HepG2 (cell line): ENCODE data around the gene KCNH8.

Source experiments
- CERS6 ChIP-seq: sonication (generic); formaldehyde crosslinking; IDR thresholded peaks from 2 replicates; pipeline ENCODE4 v1.5.0; 2020; ENCODE audit warnings: missing genetic modification reagents
- CTCF ChIP-seq: sonication (generic); formaldehyde crosslinking; IDR thresholded peaks from 2 replicates; pipeline ENCODE4 v1.5.0; 2020; ENCODE audit warnings: mild to moderate bottlenecking, missing genetic modification reagents, moderate library complexity
- EZH2 ChIP-seq: conservative IDR thresholded peaks from 2 replicates; pipeline ENCODE4 v1.6.1; 2012; ENCODE audit warnings: mild to moderate bottlenecking, low read depth, low read length, moderate library complexity
- FOXA1 ChIP-seq, 2 experiments: fragments of 450-650 bp in 1 of 2; sonication (generic) in 1 of 2; formaldehyde crosslinking in 1 of 2; IDR thresholded peaks; 2 replicates each; pipeline versions ENCODE4 v1.4.0 to v1.6.1; 2016 to 2020; ENCODE audit warnings: missing genetic modification reagents in 1 of 2
- GABPB1 ChIP-seq: IDR thresholded peaks from 2 replicates; pipeline ENCODE4 v1.6.1; 2016; ENCODE audit warnings: mild to moderate bottlenecking, missing genetic modification reagents, moderate library complexity, missing compliant biosample characterization
- HINFP ChIP-seq: sonication (generic); formaldehyde crosslinking; IDR thresholded peaks from 2 replicates; pipeline ENCODE4 v1.4.0; 2020; ENCODE audit warnings: low read depth, mild to moderate bottlenecking, missing genetic modification reagents
- KMT2A ChIP-seq: sonication (generic); formaldehyde crosslinking; IDR thresholded peaks from 2 replicates; pipeline ENCODE4 v1.4.0; 2020; ENCODE audit warnings: missing genetic modification reagents
- LRRFIP1 ChIP-seq: sonication (generic); formaldehyde crosslinking; conservative IDR thresholded peaks from 2 replicates; pipeline ENCODE4 v1.4.0; 2020; ENCODE audit warnings: missing genetic modification reagents
- MED1 ChIP-seq: sonication (generic); formaldehyde crosslinking; IDR thresholded peaks from 2 replicates; pipeline ENCODE4 v1.4.0; 2020; ENCODE audit warnings: missing genetic modification reagents
- MYC ChIP-seq: sonication (generic); formaldehyde crosslinking; IDR thresholded peaks from 2 replicates; pipeline ENCODE4 v1.9.0; 2021; ENCODE audit warnings: missing genetic modification reagents, borderline replicate concordance
- RERE ChIP-seq: IDR thresholded peaks from 2 replicates; pipeline ENCODE4 v1.6.1; 2016; ENCODE audit warnings: low read depth, missing genetic modification reagents, missing compliant biosample characterization
- ZFP37 ChIP-seq: sonication (generic); formaldehyde crosslinking; IDR thresholded peaks from 2 replicates; pipeline ENCODE4 v1.4.0; 2020; ENCODE audit warnings: missing genetic modification reagents, borderline replicate concordance
- ZNF367 ChIP-seq: sonication (generic); formaldehyde crosslinking; IDR thresholded peaks from 2 replicates; pipeline ENCODE4 v1.4.0; 2020; ENCODE audit warnings: missing genetic modification reagents, borderline replicate concordance
- TF ChIP-seq, protein P1 (sequence below): sonication (generic); formaldehyde crosslinking; IDR thresholded peaks from 2 replicates; pipeline ENCODE4 v1.9.0; 2022; ENCODE audit warnings: low read depth, missing genetic modification reagents

GRCh38 chr3:19273091-19273490 is 124.8 kb downstream of the KCNH8 start:
- no peak for TF ChIP-seq CTCF
- TF ChIP-seq FOXA1 (IDR thresholded peaks at IDR 0.05) = no peak
- TF ChIP-seq FOXA1 (CRISPR knock-in tag; IDR thresholded peaks at IDR 0.05) = no peak
- TF ChIP-seq CERS6 (CRISPR knock-in tag) = no peak
- no peak for TF ChIP-seq MYC (CRISPR knock-in tag)
- TF ChIP-seq LRRFIP1 (CRISPR knock-in tag) = no peak
- no peak for TF ChIP-seq MED1 (CRISPR knock-in tag)
- no peak for TF ChIP-seq HINFP (CRISPR knock-in tag)
- no peak for TF ChIP-seq GABPB1 (CRISPR knock-in tag)
- no peak for TF ChIP-seq RERE (CRISPR knock-in tag)
- TF ChIP-seq ZFP37 (CRISPR knock-in tag) = no peak
- TF ChIP-seq EZH2 = no peak
- TF ChIP-seq, protein P1, sequence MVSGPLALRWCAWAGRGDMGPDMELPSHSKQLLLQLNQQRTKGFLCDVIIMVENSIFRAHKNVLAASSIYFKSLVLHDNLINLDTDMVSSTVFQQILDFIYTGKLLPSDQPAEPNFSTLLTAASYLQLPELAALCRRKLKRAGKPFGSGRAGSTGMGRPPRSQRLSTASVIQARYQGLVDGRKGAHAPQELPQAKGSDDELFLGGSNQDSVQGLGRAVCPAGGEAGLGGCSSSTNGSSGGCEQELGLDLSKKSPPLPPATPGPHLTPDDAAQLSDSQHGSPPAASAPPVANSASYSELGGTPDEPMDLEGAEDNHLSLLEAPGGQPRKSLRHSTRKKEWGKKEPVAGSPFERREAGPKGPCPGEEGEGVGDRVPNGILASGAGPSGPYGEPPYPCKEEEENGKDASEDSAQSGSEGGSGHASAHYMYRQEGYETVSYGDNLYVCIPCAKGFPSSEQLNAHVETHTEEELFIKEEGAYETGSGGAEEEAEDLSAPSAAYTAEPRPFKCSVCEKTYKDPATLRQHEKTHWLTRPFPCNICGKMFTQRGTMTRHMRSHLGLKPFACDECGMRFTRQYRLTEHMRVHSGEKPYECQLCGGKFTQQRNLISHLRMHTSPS (CRISPR knock-in tag) = no peak
- TF ChIP-seq KMT2A (CRISPR knock-in tag) = no peak
- TF ChIP-seq ZNF367 (CRISPR knock-in tag) = no peak
